Midbrain (tissue), 1 donor: ENCODE measurements around the gene FAM83C.

Source experiments
- DNase-seq: peaks from one replicate; lab custom pipeline; 2025; lab: John Stamatoyannopoulos, UW

Gene FAM83C

DNA sequence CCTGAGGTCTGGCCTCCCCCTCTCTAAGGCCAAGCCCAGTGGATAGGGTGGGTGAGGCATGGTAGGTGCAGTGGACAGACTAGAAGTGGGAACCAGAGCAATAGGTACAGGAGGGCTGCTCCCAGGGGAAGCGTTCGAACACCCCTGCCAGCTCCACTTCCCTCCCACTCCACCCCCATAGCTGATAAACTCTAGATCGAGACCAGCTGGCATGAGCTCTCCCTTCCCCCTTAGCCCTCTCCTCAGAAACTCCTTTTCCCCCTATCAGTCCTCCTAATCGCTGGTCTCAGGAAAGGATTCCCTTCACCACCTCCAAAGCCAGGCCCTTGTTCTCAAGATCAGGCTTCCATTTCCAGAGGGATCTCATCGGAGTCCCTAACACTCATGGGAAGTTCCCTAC lies 6.0 kb upstream of the FAM83C start:
- DNase-seq = no peak

DNA sequence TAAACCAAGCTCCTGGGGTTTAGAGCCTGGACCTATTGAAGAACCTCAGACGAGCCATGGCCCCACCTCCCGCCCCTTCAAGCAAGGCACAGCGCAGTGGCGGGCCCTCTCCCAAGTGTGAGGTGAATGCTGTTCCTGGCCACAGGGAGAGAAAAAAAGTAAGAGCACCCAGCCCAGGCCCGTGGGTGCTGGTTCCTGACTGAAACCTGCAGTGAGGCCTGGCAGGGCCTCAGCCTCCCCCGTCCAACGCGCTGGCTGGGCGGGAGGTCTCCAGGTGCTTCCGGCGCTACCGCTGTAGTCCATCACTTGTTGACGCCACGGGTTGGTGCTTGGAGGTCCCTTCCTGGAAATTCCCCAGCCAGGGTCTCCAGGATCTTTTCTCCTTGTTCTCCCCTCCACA lies 5.5 kb upstream of the FAM83C start:
- DNase-seq = no peak

GRCh38 chr20:35297155-35297554 lies 4.9 kb upstream of the FAM83C start:
- DNase-seq = no peak

GRCh38 chr20:35296101-35296554 lies 3.9 kb upstream of the FAM83C start:
- no peak for DNase-seq

DNA sequence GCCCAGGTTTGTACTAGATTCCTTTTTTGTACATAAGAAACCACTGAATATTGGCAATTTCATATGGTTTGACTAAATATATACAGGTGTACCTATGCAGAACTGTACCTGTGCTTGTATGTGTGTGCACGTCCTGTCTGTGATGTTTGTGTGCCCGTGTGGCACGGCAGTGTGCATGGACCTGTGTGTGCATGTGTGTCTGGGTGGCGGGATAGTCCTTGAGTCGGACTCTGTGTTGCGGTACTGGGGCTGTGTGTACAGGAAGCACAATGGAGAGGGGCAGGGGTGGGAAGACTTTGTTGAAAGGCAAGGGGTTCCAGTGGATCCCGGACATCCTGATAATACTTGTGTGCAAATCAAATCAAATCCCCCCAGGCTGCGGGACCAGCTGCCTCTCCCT lies 3.4 kb upstream of the FAM83C start:
- no peak for DNase-seq

- no peak for DNase-seq
These were observed 2.8 kb upstream of the FAM83C start for GRCh38 chr20:35295058-35295457.

DNA sequence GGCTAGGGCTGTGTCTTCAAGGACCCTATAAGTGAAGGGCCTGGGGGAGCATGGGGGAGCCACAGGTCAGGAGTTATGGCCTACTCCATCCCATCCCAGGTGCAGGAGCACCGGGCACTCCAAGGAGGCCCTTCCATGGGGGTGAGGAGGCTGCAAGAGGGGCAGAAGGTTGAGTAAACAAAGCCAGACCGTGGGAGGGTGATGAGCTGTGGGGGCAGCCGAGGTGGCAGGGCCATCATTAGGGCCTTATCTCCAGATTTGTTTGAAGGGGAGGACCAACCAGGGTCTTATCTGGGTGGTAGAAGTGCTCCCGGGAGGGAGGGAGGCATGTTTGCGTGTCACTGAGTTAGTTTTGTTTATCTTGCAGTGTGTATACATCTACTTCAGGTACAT lies 2.1 kb upstream of the FAM83C start:
- DNase-seq = no peak

- no peak for DNase-seq
These were observed 1.4 kb upstream of the FAM83C start for GRCh38 chr20:35293303-35294292.

GRCh38 chr20:35292504-35293285 lies 470 bp upstream of the FAM83C start:
- DNase-seq = no peak

DNA sequence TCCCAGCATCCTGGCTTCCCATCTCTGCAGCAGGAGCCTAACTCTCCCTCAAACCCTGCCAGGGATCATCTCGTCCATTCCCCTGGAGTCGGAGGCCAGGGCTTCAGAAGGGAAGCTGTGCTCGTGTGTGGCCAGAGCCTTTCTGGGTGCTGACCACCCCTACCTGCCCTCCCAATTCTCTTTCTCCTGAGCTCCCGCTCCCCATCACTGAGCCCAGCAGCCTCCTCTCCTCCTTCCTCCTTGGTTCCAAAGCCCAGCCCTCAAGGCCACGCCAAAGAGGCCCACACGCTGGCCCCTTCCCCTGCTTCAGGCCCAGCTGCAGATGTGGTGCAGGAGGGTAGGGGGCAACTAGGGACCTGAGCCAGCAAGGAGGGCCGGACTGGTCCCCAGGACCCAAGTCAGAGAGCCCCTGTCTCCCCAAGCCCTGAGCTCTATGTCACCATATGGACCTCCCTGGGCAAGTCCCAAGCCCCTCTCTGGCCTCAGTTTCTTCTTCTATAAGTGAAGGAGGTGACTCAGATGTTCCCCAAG lies 1.3 kb downstream of the FAM83C start:
- DNase-seq = no peak

DNA sequence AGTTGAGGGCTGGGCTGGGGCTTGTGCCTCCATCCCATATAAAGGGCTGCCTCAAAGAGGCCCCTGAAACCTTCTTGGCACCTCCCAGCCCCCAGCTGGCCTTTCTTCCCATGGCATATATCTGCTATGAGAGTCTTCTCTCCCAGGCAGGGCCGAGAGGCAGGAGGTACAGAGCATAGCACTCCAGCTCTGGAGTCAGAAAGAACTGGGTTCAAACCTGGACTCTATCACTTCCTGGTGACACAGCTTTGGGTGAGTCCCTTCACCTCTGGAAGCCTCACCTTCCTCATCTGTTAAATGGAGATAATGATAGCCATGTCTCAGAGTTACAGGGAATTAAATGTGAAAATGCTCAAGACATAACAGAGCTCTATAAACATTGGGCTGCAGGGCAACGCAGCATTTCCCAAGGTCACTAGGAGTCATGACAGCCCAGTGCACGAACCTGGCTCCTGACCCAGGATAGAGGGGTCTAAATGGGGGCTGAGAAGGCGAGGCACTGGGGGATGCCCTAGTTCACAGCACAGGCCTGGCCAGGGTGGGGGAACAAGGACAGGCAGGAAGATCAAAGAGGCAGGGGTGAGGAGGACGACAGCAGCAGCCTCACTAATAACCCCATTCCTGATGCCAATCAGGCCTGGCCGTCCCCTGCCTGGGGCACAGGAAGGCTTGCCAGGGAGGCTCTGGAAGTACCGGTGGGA lies 1.9 kb downstream of the FAM83C start:
- DNase-seq = no peak

DNA sequence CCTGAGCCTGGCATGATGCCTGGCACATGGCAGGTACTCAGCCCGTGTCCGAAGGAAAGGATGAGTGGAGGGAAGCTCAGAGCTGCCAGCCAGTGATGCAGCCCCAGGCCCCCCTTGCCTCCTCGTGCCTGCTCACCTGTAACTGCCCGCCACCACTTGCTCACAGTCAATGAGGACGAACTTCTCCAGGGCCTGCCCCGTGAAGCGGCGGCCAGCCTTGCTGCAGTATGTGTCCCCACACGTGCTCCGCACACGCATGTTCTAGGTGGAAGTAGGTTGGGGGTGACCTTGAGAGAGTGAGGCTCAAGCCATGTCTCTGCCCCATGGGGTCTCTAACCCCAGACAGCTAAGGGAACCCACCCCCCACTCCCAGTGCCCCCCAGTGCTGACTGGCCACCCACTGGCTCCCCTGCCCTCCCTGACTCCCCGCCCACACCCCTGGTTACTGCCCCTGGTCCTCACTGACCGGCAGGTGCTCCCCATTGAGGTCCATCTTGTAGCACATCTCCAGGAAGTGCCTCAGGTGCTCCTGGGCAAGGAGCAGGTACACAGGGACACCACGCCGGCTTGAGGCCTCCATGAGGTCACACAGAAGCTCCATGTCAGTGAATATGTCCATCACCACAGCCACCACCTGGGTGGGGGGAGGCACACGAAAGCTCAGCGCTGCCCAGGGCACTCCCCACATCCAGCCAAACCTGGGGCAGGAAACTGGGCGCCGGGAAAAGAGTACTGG lies 3.7 kb downstream of the FAM83C start:
- DNase-seq = no peak

DNA sequence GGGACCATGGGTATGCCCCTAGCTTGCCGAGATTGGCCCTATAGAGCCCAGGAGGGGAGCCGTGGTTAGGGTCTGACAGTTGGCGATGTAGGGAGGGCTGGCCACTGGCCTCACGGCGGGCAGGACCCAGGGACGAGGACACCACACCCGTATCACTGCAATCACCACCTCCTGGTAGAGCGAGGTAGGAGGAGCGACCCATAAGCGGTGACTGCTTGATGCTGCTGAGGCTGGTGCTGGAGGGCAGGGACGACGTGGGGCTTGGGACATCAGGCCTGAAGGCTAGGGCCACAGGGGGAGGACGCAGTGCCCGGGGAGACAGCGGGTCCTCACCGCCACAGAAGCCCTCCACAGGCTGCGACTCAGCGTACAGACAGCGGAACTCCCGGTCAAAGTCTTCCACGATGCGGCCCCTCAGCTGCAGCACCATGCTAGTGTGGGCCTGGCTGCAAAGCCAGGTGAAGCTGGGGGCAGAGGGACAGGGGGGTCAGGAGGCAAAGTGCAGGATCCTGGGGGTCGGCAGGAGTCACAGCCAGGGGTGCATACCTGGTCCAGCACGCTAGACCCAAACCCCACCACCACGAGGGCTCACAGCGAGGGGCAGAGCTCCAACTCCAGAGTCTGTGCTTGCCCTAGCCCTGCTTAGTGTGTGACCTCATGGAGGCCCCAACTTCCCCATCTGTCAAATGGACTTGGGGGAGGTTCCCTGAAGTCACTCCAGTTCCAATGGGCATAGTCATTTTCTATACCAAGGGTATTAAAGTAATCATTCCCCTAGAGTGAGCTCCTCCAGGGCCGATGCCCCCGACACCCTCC lies 4.5 kb downstream of the FAM83C start:
- no peak for DNase-seq

- no peak for DNase-seq
These were observed 5.2 kb downstream of the FAM83C start for GRCh38 chr20:35286899-35287508.

DNA sequence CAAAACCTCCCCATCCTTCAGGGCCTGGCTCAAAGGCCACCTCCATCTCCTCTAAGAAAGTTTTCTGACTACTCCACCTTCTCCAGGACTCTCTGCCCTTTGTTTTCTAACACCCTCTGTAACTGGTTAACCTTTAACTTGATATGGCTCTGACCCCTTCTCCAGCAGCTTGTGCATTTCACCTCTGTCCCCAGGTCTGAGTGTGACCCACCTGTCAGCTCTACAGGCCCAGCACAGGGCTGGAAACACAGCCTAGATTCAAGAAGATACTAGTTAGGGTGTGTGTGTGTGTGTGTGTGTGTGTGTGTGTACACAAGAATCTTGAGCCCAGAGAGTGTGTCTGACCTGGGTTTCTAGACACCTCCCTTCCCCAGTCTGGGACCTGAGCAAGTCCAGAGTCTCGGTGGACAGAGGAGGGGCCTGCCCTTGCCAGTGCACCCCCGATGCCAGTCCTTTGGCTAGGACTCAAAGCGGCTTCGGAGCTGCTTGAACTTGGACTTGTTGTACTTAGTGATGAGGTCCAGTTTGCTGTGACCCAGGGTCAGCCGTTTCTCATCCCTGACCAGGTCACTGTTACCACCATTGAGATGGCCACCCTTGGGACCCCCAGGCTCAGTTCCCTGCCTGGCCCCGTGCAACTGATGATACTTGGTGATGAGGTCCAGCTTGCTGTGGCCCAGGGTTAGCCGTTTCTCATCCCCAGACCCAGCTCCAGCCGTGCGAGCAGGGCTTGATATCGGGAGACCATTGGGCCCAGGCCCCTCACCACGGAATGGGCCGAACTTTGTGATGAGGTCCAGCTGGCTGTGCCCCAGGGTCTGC lies 5.9 kb downstream of the FAM83C start:
- no peak for DNase-seq

DNA sequence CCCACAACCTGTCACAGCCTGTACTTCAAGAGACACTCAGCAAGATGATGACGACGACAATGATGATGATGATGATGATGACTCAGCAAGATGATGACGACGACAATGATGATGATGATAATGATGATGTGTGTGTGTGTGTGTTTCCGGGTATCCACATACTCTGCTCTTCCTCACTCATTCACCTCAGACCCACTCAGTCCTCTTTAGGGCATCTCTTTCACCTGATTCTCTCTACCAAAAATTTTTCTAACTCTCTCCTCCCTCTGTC lies 6.5 kb downstream of the FAM83C start:
- no peak for DNase-seq

GRCh38 chr20:35284992-35285805 lies 7.0 kb downstream of the FAM83C start:
- no peak for DNase-seq

- DNase-seq = peak; percentile 69
These were observed 7.8 kb downstream of the FAM83C start, which contains the start of gene EIF6 for GRCh38 chr20:35284267-35284991. TSS of gene EIF6 (minus strand) at chr20:35284772. CDS start at chr20:35284487, 285 bp downstream.
